HepG2 (cell line): ENCODE results near the gene TRMT10C. TPM values are rescaled to one million over a fixed set of nuclear protein-coding genes. Genes with fewer than 3 reads are reported as not detected.
A peak's percentile ranks its signal among the peaks of the same experiment; 100 is the strongest.

Experiments used
- IRX3 ChIP-seq: sonication (generic); formaldehyde crosslinking; IDR thresholded peaks from 2 replicates; pipeline ENCODE4 v1.8.1; 2023; ENCODE audit warnings: mild to moderate bottlenecking, low read depth, missing genetic modification reagents, borderline replicate concordance
- JUN ChIP-seq: sonication (generic); formaldehyde crosslinking; IDR thresholded peaks from 2 replicates; pipeline ENCODE4 v1.4.0; 2020; ENCODE audit warnings: mild to moderate bottlenecking, missing genetic modification reagents
- MTA3 ChIP-seq: sonication (generic); formaldehyde crosslinking; IDR thresholded peaks from 2 replicates; pipeline ENCODE4 v1.4.0; 2020; ENCODE audit warnings: missing genetic modification reagents
- NR1H2 ChIP-seq: sonication (generic); formaldehyde crosslinking; IDR thresholded peaks from 2 replicates; pipeline ENCODE4 v1.8.1; 2022; ENCODE audit warnings: low read depth, missing genetic modification reagents, borderline replicate concordance
- RFX3 ChIP-seq: IDR thresholded peaks from 2 replicates; pipeline ENCODE4 v1.6.1; 2016; ENCODE audit warnings: missing biosample characterization, missing genetic modification reagents
- SRF ChIP-seq: IDR thresholded peaks from 2 replicates; pipeline ENCODE4 v1.6.1; 2011; ENCODE audit warnings: mild to moderate bottlenecking, low read depth, low read length, moderate library complexity
- SSRP1 ChIP-seq: IDR thresholded peaks from 2 replicates; pipeline ENCODE4 v1.6.1; 2016; ENCODE audit warnings: control low read depth
- TBL1XR1 ChIP-seq: fragments of 150-350 bp; IDR thresholded peaks from 2 replicates; pipeline ENCODE4 v1.6.1; 2014; ENCODE audit warnings: borderline replicate concordance, low read length; ENCODE audit not compliant: partially characterized antibody
- ZKSCAN8 ChIP-seq: IDR thresholded peaks from 2 replicates; pipeline ENCODE4 v1.6.1; 2016; ENCODE audit warnings: borderline replicate concordance, missing genetic modification reagents, missing compliant biosample characterization
- ZNF20 ChIP-seq: sonication (generic); formaldehyde crosslinking; IDR thresholded peaks from 2 replicates; pipeline ENCODE4 v1.4.0; 2020; ENCODE audit warnings: mild to moderate bottlenecking, moderate library complexity, missing genetic modification reagents
- ZNF235 ChIP-seq: sonication (generic); formaldehyde crosslinking; IDR thresholded peaks from 2 replicates; pipeline ENCODE4 v1.8.1; 2023; ENCODE audit warnings: mild to moderate bottlenecking, missing genetic modification reagents, borderline replicate concordance
- ZNF282 ChIP-seq: fragments of 450-650 bp; IDR thresholded peaks from 2 replicates; pipeline ENCODE4 v1.6.1; 2018; ENCODE audit not compliant: partially characterized antibody
- ZNF501 ChIP-seq: sonication (generic); formaldehyde crosslinking; IDR thresholded peaks from 2 replicates; pipeline ENCODE4 v1.5.1; 2020; ENCODE audit warnings: mild to moderate bottlenecking, moderate library complexity, missing genetic modification reagents
- polyA plus RNA-seq, 8 experiments: library from polyadenylated mRNA; depleted of rRNA in 3 of 8; stranded (reverse) in 7 of 8; unstranded in 1 of 8; fragments of >200 nt; fragmentation: Illumina TruSeq in 4 of 8; extraction: Trizol in 4 of 8; gene quantifications; 2 replicates each; pipeline versions ENCODE4 v1.2.1 to v1.2.3, GENCODE V29; 2011 to 2016; ENCODE audit warnings: low read depth in 4 of 8, missing spikeins in 1 of 8, mixed read lengths in 1 of 8; ENCODE audit not compliant: insufficient read depth in 1 of 8
- total RNA-seq, 5 experiments: library from RNA; depleted of rRNA; stranded (reverse); fragments of >200 nt; fragmentation: Illumina TruSeq; extraction: Trizol; gene quantifications; 2 replicates each; pipeline ENCODE4 v1.2.3, GENCODE V29; 2016; ENCODE audit warnings: low read depth in 1 of 5
- TF ChIP-seq, protein P1 (sequence below): sonication (generic); formaldehyde crosslinking; conservative IDR thresholded peaks from 2 replicates; pipeline ENCODE4 v1.8.0; 2022; ENCODE audit warnings: mild to moderate bottlenecking, moderate library complexity, missing genetic modification reagents
- TF ChIP-seq, protein P2 (sequence below): sonication (generic); formaldehyde crosslinking; IDR thresholded peaks from 2 replicates; pipeline ENCODE4 v1.4.0; 2020; ENCODE audit warnings: low read depth, mild to moderate bottlenecking, missing genetic modification reagents
- TF ChIP-seq, protein P3 (sequence below): sonication (generic); formaldehyde crosslinking; IDR thresholded peaks from 2 replicates; pipeline ENCODE4 v1.8.1; 2022; ENCODE audit warnings: mild to moderate bottlenecking, missing genetic modification reagents
- TF ChIP-seq, protein P4 (sequence below): IDR thresholded peaks from 2 replicates; pipeline ENCODE4 v1.6.1; 2016; ENCODE audit warnings: missing genetic modification reagents, missing compliant biosample characterization
- TF ChIP-seq, protein P5 (sequence below): sonication (generic); formaldehyde crosslinking; IDR thresholded peaks from 2 replicates; pipeline ENCODE4 v1.4.0; 2020; ENCODE audit warnings: mild to moderate bottlenecking, missing genetic modification reagents
- TF ChIP-seq, protein P6 (sequence below): sonication (generic); formaldehyde crosslinking; IDR thresholded peaks from 2 replicates; pipeline ENCODE4 v1.5.1; 2020; ENCODE audit warnings: missing genetic modification reagents, mild to moderate bottlenecking, borderline replicate concordance
- TF ChIP-seq, protein P7 (sequence below): IDR thresholded peaks from 2 replicates; pipeline ENCODE4 v1.6.1; 2012; ENCODE audit warnings: low read depth, low read length, improper control_type of control experiment

Gene TRMT10C
- total and polyA plus RNA-seq, 2 of the 13 experiments (the other 11 are each of a cell fraction or from before 2014, with no cell fraction given), result 10.8 to 39.2 TPM

DNA sequence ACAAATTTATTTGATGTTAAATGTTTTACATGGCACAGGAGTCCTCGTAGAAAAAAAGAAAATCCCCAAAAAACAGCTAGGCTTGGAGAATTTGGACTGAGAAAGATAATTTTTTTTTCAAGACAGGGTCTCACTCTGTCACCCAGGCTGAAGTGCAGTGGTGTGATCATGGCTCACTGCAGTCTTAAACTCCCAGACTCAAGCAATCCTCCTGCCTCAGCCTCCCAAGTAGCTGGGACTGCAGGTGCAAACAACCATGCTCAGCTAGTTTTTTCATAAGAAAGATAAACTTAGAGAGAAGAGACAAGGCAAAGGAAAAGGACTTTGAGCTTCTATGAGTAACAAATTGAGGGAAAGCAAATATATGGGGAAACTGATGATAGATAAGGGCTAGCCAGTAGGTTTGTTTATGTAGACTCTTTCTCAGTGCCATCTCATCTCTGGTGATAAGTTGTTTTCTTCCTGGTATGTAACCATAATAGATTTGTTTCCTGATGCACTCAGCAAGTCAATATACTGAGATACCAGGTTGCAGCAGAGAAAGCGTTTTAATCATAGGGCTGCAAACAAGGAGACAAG lies 13.1 kb upstream of the TRMT10C start (continued):
- TF ChIP-seq, protein P1, sequence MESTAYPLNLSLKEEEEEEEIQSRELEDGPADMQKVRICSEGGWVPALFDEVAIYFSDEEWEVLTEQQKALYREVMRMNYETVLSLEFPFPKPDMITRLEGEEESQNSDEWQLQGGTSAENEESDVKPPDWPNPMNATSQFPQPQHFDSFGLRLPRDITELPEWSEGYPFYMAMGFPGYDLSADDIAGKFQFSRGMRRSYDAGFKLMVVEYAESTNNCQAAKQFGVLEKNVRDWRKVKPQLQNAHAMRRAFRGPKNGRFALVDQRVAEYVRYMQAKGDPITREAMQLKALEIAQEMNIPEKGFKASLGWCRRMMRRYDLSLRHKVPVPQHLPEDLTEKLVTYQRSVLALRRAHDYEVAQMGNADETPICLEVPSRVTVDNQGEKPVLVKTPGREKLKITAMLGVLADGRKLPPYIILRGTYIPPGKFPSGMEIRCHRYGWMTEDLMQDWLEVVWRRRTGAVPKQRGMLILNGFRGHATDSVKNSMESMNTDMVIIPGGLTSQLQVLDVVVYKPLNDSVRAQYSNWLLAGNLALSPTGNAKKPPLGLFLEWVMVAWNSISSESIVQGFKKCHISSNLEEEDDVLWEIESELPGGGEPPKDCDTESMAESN, result no peak
- TF ChIP-seq, protein P2, sequence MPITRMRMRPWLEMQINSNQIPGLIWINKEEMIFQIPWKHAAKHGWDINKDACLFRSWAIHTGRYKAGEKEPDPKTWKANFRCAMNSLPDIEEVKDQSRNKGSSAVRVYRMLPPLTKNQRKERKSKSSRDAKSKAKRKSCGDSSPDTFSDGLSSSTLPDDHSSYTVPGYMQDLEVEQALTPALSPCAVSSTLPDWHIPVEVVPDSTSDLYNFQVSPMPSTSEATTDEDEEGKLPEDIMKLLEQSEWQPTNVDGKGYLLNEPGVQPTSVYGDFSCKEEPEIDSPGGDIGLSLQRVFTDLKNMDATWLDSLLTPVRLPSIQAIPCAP (CRISPR knock-in tag), result no peak
- TF ChIP-seq, protein P3, sequence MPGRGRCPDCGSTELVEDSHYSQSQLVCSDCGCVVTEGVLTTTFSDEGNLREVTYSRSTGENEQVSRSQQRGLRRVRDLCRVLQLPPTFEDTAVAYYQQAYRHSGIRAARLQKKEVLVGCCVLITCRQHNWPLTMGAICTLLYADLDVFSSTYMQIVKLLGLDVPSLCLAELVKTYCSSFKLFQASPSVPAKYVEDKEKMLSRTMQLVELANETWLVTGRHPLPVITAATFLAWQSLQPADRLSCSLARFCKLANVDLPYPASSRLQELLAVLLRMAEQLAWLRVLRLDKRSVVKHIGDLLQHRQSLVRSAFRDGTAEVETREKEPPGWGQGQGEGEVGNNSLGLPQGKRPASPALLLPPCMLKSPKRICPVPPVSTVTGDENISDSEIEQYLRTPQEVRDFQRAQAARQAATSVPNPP (CRISPR knock-in tag), result no peak
- no peak for TF ChIP-seq ZNF501 (CRISPR knock-in tag)
- TF ChIP-seq SSRP1 (CRISPR knock-in tag), result no peak
- TF ChIP-seq RFX3 (CRISPR knock-in tag), result no peak
- TF ChIP-seq JUN, result no peak
- TF ChIP-seq, protein P4, sequence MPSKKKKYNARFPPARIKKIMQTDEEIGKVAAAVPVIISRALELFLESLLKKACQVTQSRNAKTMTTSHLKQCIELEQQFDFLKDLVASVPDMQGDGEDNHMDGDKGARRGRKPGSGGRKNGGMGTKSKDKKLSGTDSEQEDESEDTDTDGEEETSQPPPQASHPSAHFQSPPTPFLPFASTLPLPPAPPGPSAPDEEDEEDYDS, result no peak
- TF ChIP-seq, protein P5, sequence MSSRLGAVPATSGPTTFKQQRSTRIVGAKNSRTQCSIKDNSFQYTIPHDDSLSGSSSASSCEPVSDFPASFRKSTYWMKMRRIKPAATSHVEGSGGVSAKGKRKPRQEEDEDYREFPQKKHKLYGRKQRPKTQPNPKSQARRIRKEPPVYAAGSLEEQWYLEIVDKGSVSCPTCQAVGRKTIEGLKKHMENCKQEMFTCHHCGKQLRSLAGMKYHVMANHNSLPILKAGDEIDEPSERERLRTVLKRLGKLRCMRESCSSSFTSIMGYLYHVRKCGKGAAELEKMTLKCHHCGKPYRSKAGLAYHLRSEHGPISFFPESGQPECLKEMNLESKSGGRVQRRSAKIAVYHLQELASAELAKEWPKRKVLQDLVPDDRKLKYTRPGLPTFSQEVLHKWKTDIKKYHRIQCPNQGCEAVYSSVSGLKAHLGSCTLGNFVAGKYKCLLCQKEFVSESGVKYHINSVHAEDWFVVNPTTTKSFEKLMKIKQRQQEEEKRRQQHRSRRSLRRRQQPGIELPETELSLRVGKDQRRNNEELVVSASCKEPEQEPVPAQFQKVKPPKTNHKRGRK (CRISPR knock-in tag), result no peak
- no peak for TF ChIP-seq TBL1XR1
- no peak for TF ChIP-seq IRX3 (CRISPR knock-in tag)
- TF ChIP-seq ZNF20 (CRISPR knock-in tag), result no peak
- TF ChIP-seq, protein P6, sequence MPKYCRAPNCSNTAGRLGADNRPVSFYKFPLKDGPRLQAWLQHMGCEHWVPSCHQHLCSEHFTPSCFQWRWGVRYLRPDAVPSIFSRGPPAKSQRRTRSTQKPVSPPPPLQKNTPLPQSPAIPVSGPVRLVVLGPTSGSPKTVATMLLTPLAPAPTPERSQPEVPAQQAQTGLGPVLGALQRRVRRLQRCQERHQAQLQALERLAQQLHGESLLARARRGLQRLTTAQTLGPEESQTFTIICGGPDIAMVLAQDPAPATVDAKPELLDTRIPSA (CRISPR knock-in tag), result no peak
- TF ChIP-seq, protein P7, sequence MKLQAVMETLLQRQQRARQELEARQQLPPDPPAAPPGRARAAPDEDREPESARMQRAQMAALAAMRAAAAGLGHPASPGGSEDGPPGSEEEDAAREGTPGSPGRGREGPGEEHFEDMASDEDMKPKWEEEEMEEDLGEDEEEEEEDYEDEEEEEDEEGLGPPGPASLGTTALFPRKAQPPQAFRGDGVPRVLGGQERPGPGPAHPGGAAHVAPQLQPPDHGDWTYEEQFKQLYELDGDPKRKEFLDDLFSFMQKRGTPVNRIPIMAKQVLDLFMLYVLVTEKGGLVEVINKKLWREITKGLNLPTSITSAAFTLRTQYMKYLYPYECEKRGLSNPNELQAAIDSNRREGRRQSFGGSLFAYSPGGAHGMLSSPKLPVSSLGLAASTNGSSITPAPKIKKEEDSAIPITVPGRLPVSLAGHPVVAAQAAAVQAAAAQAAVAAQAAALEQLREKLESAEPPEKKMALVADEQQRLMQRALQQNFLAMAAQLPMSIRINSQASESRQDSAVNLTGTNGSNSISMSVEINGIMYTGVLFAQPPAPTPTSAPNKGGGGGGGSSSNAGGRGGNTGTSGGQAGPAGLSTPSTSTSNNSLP, result peak; percentile 66
- TF ChIP-seq MTA3 (CRISPR knock-in tag), result no peak
- no peak for TF ChIP-seq ZKSCAN8 (CRISPR knock-in tag)
- TF ChIP-seq NR1H2, result no peak
- TF ChIP-seq SRF, result no peak
- no peak for TF ChIP-seq ZNF282
- TF ChIP-seq ZNF235 (CRISPR knock-in tag), result no peak
